Stimulated activated CD8-positive, alpha-beta memory T cell treated with anti-CD3 and anti-CD28 coated beads, Interleukin-12 subunit alpha, Interleukin-12 subunit beta, amount 100 ng/mL, for 24 hours (primary cell): ENCODE data around the gene PREX1.

Source experiments
- DNase-seq: peaks from one replicate; pipeline ENCODE4 v3.0.0-alpha.2; 2020; ENCODE audit errors: extremely low read depth

PREX1 gene

DNA sequence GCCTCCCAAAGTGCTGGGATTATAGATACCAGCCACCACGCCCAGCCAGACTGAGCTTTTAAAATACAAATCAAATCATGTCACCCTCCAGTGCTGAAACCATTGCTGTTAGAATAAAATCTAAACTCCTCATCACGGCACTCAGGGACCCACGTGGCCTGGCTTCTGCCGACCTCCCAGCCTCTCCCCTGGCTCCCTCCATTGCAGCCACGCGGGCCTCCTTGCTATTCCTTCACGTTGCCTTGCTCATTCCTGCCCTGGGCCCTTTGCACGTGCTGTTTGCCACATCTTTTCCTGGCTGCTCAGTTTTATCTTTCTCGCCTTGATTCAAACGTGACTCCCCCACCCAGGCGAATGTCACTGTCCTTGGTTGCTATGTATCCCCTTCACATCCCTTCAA is 244.6 kb downstream of the PREX1 start:
- no peak for DNase-seq

DNA sequence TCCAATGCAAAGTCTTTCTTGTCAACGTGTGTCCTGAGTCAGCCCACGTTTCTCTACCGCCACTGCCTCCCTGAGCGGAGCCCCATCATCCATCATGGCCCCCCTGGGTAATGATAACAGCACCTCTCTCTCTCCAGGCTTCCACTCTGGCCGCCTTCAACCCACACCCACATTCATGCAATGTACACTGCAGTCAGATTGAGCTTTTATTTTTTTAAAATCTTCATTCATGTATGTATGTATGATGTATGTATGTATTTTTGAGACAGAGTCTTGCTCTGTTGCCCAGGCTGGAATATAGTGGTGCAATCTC is 245.2 kb downstream of the PREX1 start:
- DNase-seq: no peak

DNA sequence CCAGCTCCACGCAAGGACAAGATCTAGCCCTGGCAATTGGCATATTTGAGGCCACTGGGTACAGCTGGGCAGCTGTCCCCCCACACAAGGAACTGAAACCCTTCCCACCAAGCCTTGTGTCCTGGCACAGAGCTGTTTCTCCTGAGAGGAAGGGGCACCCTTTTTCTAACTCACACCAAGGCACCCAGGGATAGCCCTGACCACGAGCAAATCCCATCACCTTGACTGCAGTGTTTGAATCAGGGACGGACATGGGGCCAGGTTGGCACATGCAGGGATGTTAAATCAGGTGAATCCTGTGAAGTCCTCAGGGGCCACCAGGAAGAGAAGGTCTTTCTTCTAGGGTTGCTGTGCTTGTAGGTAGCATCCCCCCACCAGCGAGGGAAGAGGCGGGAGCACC is 246.6 kb downstream of the PREX1 start:
- no peak for DNase-seq

DNA sequence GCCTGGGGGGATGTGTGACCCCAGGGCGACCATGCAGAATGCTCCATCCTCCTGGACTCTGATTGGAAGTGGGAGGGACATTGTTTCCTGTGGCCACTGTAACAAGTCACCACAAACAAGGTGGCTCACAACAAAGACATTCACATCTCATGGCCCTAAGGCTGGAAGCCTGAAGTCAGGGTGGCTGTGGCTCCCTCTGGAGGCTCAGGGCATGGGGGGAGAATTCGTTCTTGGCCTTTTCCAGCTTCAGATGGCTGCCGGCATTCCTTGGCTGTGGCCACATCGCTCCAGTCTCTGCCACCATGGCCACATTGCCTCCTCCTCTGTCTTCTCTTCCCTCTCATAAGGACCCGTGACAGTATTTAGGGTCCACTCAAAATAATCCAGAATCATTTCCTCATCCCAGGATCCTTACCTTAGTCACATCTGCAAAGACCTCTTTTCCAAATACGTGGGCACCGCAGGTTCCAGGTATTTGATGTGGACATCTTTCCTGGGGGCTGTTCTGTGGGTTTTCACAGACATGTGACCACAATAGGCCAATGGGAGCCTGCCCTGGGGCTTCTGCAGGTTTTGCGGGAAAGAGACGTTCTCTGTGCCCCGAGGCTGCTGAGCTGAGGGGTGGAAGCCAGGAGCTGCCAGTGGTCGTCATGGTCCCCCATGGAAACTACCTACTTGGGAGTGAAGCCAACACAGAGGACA is 249.3 kb downstream of the PREX1 start:
- DNase-seq: no peak

DNA sequence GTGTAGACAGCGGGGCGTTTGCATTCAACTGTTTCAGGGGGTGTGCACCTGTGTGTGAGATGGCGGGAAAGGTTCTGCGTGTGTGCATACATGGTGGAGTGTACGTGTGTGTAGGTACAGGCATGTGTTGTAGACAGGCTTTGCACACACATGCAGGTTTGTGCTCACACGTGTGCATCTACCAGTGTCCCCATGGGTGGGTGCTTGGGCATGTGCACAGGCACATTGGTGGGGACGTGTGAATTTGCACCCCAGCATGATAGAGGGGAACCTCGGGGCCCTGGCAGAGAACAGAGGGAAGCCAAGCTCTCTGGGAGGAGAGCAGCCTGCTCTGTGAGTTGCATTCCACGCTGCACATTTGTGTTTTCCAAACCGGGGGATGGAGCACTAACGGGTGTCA is 250.2 kb downstream of the PREX1 start:
- no peak for DNase-seq

DNA sequence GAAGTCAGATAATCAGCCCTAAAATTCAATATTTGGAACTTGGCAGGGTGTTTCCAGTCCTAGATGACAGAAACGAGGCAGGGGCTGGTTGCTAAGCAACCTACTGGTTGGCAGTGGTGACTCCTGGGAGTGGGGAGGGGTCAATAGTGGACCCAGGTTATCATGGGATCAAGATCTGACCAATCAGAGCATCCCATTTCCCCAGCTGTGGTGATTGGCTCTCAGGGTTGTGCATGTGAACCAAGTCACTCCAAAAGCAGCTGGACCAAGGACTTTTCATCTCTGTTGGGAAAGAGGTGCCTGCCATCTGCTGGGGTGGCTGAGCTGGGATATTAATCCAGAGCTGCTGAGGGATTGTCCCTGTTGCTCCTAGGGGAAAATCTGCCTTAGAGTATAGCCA is 253.4 kb downstream of the PREX1 start:
- no peak for DNase-seq
